Left ventricle myocardium inferior (tissue), 1 donor: Measurements from ENCODE around the gene TMEM95. TPM values are rescaled to one million over a fixed set of nuclear protein-coding genes. Genes with fewer than 3 reads are reported as not detected.
A peak's percentile ranks its signal among the peaks of the same experiment; 100 is the strongest.

Source experiments
- DNase-seq: peaks from one replicate; pipeline ENCODE4 v3.0.0-alpha.2; 2020
- H3K27ac ChIP-seq: fragments of 200-600 bp; replicated peaks from 2 replicates; pipeline ENCODE4 v1.8.0; 2021
- H3K27me3 ChIP-seq: fragments of 200-600 bp; 2 replicates; pipeline ENCODE4 v1.8.0; 2021; ENCODE audit warnings: low read depth
- H3K36me3 ChIP-seq: fragments of 200-600 bp; 2 replicates; pipeline ENCODE4 v1.8.0; 2021
- H3K4me1 ChIP-seq: fragments of 200-600 bp; 2 replicates; pipeline ENCODE4 v1.8.0; 2021
- H3K4me3 ChIP-seq: fragments of 200-600 bp; 2 replicates; pipeline ENCODE4 v1.8.0; 2021; ENCODE audit warnings: mild to moderate bottlenecking, moderate library complexity
- H3K9me3 ChIP-seq: fragments of 200-600 bp; replicated peaks from 2 replicates; pipeline ENCODE4 v1.8.0; 2021
- CTCF ChIP-seq: fragments of 200-600 bp; IDR thresholded peaks from 2 replicates; pipeline ENCODE4 v1.8.0; 2021; ENCODE audit warnings: antibody characterized with exemption, mild to moderate bottlenecking, borderline replicate concordance
- intact Hi-C: fragments of 100-400 bp; cut with micrococcal nuclease; formaldehyde crosslinking; loops from one replicate; pipeline ENCODE4 v1.11.0; 2022
- total RNA-seq: library from RNA; stranded (reverse); fragmentation: NEBNext Ultra II Directional; extraction: Animal tissue kit (Norgen Biotek cat#: 25700); gene quantifications from one replicate; pipeline ENCODE4 v1.2.1, GENCODE V29; 2021
- donor health status: DM: no; HTN: yes; CAD: no; lungs with severe emphysema.

The TMEM95 gene
- total RNA-seq, 1 donor from 2014 or later, result not detected

GRCh38 chr17:7352503-7352889 is 2.5 kb upstream of the TMEM95 start:
- H3K36me3 ChIP-seq, result no peaks in the 10 kb centered on the region
- H3K9me3 ChIP-seq, result no peaks in the 10 kb centered on the region
- TF ChIP-seq CTCF, result no peak
- peaks cover 72% of the 10 kb centered on the region for H3K4me1 ChIP-seq
- DNase-seq, result no peak
- peak overlapping the region; percentile 99 for H3K27ac ChIP-seq
- peak overlapping the region; percentile 87 for H3K4me3 ChIP-seq
- H3K27me3 ChIP-seq, result no peaks in the 10 kb centered on the region
- intact Hi-C loops, result no loop called here

- H3K4me3 ChIP-seq, result peak overlapping the region; percentile 87
- H3K4me1 ChIP-seq, result peaks cover 72% of the 10 kb centered on the region
- no peak for DNase-seq
- no peaks in the 10 kb centered on the region for H3K36me3 ChIP-seq
- H3K27ac ChIP-seq, result peak overlapping the region; percentile 99
- H3K27me3 ChIP-seq, result no peaks in the 10 kb centered on the region
- TF ChIP-seq CTCF, result no peak
- no peaks in the 10 kb centered on the region for H3K9me3 ChIP-seq
- intact Hi-C loops, result no loop called here
Observed at GRCh38 chr17:7352910-7353635, 1.9 kb upstream of the TMEM95 start.

DNA sequence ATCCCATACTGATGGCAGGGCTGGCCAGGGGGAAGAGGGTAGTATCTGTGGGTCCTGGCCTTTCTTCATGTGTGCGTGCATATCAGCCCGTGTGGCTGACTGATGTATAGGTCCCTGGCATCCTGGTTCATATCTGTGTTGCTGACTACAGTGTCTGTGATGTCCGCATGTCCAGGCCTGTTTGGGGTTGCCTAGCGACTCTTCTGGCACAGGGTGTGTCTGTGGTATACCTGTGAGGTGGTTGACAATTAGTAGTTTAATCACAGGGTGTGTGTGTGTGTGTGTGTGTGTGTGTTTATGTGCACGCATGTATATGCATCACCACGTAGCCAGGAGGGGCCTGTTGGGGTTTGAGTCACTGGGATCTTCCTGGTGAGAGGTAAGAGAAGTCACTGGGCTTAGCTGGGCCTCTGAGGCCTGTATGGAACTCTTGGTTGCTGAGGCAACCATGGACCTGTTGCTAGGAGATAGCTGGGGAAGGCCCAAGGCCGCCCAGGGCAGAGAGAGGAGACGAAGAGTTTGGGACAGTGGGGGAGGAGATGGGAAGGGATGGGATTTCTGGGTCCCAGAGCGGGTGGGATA is 603 bp upstream of the TMEM95 start:
- H3K4me1 ChIP-seq, result peaks cover 63% of the 10 kb centered on the region
- H3K27ac ChIP-seq, result peak overlapping the region; percentile 37
- H3K9me3 ChIP-seq, result no peaks in the 10 kb centered on the region
- H3K4me3 ChIP-seq, result no peak overlapping the region
- no peaks in the 10 kb centered on the region for H3K36me3 ChIP-seq
- no peaks in the 10 kb centered on the region for H3K27me3 ChIP-seq
- DNase-seq, result no peak
- no peak for TF ChIP-seq CTCF
- intact Hi-C loops, result no loop called here

- Histone ChIP-seq H3K27ac (peak overlapping the region; percentile 37), H3K27me3 (no peaks in the 10 kb centered on the region), H3K36me3 (no peaks in the 10 kb centered on the region), H3K4me3 (no peak overlapping the region), H3K9me3 (no peaks in the 10 kb centered on the region), H3K4me1 (peaks cover 52% of the 10 kb centered on the region)
- intact Hi-C loops, result no loop called here
- no peak for DNase-seq
- no peak for TF ChIP-seq CTCF
Observed at GRCh38 chr17:7355573-7355972, 617 bp downstream of the TMEM95 start.

GRCh38 chr17:7356072-7356549 is 1.2 kb downstream of the TMEM95 start:
- TF ChIP-seq CTCF, result peak; percentile 91
- Histone ChIP-seq H3K36me3 (no peaks in the 10 kb centered on the region), H3K4me1 (peaks cover 47% of the 10 kb centered on the region), H3K27me3 (no peaks in the 10 kb centered on the region), H3K4me3 (peak overlapping the region; percentile 27), H3K9me3 (no peaks in the 10 kb centered on the region), H3K27ac (no peak overlapping the region)
- intact Hi-C loops, result no loop called here
- DNase-seq, result peak; percentile 80
